Hypothalamus (tissue), 51 donors: ENCODE results near the gene PTRH1.
A peak's percentile ranks its signal among the peaks of the same experiment; 100 is the strongest.

ENCODE experiments used
- DNase-seq, 51 donors: peaks; one replicate each; lab custom pipeline; 2025; lab: John Stamatoyannopoulos, UW

PTRH1 gene

DNA sequence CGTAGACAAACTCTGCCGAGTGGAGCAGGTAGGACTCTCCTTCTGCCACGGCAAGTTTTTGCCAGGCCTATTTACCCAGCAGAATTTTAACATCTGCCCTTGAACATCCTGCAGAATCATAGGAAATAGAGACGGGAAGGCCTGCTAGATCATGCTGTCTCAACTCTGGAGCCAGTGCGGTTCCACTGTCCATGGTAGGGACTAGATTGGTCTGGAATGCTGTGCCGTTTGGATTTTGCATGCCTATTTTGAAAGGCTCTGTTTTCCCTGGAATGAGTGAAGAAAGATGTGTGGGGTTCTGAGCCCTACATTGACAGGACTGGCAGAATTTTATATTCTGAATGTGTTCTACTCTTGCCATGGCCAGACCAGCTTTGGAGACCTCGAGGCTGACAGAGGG, 42.2 kb downstream of the PTRH1 start:
- no peak for DNase-seq

DNA sequence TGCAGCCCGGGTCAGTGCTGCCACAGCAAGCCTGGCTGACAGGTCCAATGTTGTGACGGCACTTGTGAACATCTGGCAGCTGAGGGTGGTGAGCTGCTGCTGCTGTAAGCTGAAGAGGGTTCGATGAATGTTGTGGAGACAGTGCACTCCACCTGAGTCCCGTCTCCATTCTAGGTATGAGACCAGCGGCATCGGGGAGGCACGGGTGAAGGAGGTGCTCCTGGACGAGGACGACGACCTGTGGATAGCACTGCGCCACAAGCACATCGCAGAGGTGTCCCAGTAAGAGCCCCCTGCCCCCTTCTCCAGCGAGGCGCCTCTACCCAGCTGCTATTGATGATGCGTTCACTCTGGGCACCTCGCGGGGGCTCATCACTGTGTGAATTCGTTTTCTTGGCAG, 47.6 kb downstream of the PTRH1 start:
- peak in 1 of 51 donors; percentile 34 for DNase-seq

DNA sequence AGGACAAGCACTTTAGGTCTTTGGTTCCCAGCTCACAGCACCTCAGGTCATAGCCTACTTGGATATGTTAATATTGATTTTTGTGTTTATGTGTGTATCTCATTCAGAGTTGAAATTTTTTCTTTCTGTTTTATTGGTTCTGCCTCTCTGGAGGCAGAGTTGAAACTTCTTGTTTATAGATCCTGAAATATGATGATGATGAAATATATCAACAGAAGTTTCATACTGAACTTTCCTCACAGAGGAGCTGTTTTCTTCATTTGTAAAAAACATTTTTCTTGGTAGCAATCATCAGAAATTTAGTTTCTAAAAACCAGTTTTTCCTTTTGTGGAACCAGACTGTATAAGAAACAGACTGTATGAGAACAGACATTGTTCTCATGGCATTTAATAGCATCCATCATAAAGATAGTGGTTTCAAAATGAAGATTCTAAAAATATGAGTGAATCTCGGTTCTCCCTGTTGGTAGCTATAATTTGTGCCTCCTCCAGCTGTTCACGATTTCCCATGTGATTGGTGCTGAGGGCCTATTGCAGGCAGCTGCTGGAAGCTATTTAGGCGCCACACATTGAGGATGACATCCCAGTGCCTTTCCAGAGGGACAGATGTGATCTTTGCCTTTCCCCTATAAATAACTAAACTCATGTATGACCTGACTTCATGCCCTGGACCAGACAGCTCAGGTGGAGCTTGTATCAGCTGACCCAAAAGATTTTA, 48.2 kb downstream of the PTRH1 start:
- no peak for DNase-seq

DNA sequence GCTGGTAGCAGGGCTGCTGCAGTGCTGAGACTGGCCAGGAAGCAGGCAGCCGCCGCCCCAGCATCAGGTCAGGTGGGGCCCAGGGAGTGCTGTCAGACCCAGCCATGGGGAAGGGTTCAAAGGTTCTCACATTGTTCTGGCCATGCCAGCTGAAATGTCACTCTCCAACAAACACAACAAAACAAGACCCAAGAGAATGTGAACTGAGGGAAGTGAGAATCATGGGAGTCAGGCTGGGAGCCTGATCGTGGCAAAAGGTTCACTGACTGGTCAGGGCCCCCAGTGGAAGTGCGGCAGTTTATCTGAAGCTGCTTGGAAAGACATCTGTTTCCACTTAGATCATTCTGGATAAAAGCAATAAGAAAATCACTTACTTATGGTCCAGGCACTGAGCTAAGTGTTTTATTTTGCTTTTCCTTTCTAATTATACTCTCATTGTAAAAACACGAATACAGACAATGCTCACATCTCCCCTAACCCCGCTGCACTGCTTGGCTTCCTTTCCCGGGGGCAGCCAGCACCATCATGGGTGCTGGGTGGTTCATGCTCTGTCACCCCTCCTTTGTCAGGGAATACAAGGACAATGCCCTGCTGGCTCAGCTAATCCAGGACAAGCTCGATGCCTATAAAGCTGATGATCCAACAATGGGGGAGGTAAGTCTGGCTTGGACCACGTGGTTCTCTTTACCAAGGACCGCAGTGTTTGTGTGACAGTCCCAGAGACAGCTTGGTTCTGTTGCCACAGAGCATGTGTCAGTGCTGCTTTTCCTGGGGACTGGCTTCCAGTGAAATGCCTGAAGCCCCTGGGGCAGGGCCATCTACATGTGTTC, 50.6 kb downstream of the PTRH1 start:
- peak in 3 of 51 donors; percentile 7 to 23 (median 20) for DNase-seq

DNA sequence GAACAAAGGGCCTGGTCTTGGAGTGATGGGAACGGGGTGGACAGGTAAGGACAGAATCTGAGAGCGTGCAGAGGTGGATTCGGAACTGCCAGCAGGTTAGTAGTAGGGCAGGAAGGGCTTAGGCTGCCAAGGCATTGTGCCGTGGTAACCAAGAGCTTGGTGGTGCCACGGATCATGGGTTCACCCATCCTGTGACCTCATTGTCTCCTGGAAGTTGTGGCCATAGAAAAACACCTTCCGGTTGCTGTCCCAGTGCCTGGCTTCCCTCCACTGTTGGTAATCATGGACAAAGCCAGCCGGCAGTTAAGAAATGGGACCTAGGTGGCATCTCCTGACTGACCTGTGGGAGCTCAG, 51.2 kb downstream of the PTRH1 start:
- DNase-seq: no peak
